Left colon (tissue), 2 donors: ENCODE data around the gene ADARB2. TPM values are rescaled to one million over a fixed set of nuclear protein-coding genes. Genes with fewer than 3 reads are reported as not detected.
"Not testable (repeated sequence)": the region's sequence is repeated elsewhere in the genome, so short reads cannot be mapped to it uniquely, and the experiment has no call there.

ENCODE experiments used
- ATAC-seq: fragments of 200-7000 bp; cut with Tn5 transposase; one replicate; pipeline ENCODE4 v1.9.1; 2020; ENCODE audit warnings: mild to moderate bottlenecking, moderate library complexity
- DNase-seq, 2 donors: peaks; one replicate each; pipeline ENCODE4 v3.0.0-alpha.2; 2020
- intact Hi-C, 2 donors: fragments of 100-400 bp; cut with DNase I in 1 of 2; cut with micrococcal nuclease in 1 of 2; formaldehyde crosslinking; loops; one replicate each; pipeline versions ENCODE4 v1.11.2 to v1.14.0; 2022; cut with DNase I, micrococcal nuclease
- total RNA-seq, 2 donors: library from RNA; stranded (reverse); fragmentation: NEBNext Ultra II Directional; extraction: Animal tissue kit (Norgen Biotek cat#: 25700); gene quantifications; one replicate each; pipeline ENCODE4 v1.2.1, GENCODE V29; 2021
- donor health status: DM: no; HTN: no; CAD: no.
- donor health status: DM: yes; HTN: yes; CAD: no.

ADARB2 gene
- total RNA-seq, 2 donors from 2014 or later: 0.21 to 0.73 TPM

DNA sequence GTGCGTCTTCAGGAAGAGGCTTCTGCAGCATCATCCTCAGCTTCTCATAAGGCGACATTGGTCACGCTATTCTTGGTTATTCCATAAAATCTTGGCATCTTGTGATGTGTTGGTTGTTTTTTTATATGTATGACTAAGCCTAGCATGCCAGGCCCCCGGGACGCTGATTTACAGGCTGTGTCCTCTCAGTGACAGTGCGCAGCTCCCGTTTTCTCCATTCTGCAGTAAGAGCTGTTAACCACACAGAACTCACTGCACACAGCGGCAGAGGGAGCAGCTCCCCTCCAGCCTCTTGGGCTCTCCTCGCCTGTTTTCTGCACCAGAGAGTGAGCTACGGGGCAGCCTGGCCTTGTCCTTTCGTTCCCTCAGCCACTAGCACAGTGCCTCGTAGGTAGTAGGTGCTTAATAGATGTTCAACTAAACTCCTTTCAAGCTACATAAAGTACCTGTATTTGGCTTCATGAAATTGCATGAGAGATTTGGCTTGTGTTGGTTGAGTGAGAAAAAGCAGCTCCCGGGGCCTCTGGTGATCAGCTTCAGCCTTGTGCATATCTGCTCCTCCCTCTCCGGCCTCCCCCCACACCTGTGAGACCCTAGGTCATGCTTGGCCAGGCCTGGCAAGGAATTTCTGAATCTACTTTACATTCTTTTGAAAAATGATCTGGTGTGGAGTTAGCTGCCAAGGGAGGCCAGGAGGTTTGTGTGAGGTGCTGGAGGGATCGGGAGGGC is 564.9 kb downstream of the ADARB2 start:
- intact Hi-C loops: no loop called here
- ATAC-seq (no peak), DNase-seq (no peak)

GRCh38 chr10:1171586-1171985 is 565.7 kb downstream of the ADARB2 start:
- DNase-seq (no peak), ATAC-seq (no peak)
- intact Hi-C loops: no loop called here

DNA sequence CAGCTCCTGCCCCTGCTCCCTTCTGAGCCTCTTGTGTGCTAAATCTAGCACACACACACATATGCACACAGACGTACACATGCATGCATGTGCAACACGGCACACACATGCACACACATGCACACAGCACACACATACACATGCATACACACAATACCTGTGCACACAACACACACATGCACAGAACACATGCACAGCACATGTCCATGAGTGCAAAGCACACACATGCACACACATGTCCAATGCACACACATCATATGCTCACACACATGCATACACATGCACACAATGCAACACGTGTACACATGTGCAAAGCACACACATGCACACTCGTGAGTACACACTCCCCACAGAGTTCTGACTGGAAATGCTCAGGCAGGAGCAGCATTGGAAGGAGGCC is 566.1 kb downstream of the ADARB2 start:
- ATAC-seq (no peak), DNase-seq (no peak)
- intact Hi-C loops: no loop called here

DNA sequence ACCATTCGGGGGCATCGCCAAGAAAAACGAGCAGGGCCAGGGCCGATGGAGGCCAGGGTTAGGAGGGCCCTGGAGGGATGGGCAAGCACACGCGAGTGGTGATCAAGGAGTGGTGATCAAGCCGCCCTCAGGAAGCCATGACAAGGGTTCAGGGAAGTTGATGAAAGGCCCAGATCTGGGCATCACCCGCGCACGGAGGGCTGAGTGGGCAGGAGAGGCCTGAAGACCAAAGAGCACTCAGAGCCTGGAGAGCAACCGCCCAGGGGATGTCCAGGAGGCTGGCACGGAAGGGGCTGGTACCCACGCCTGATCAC is 566.5 kb downstream of the ADARB2 start:
- intact Hi-C loops: no loop called here
- no peak for ATAC-seq
- no peak for DNase-seq

- peak in 1 of 2 donors; percentile 11 for DNase-seq
- intact Hi-C loops: no loop called here
- ATAC-seq: no peak
These were observed 567.1 kb downstream of the ADARB2 start for GRCh38 chr10:1169981-1170866.

GRCh38 chr10:1169186-1169885 is 568.0 kb downstream of the ADARB2 start:
- intact Hi-C loops: no loop called here
- DNase-seq (peak in 1 of 2 donors; percentile 18), ATAC-seq (no peak)

DNA sequence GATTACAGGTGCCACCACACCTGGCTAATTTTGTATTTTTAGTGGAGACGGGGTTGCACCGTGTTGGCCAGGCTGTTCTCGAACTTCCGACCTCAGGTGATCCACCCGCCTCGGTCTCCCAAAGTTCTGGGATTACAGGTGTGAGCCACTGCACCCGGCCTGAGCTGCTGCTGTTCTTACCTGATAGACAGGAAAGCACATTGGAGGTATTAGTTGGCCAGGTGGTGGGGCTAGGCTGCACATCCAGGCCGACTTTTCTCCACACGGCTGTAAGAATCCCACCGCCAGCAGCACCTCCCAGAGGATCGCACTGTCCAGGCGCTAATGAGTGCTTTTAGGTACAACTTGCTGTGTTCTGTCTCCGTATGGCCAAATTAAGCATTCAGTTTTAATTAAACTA is 568.6 kb downstream of the ADARB2 start:
- no peak for ATAC-seq
- DNase-seq: peak in 1 of 2 donors; percentile 5
- intact Hi-C loops: no loop called here

DNA sequence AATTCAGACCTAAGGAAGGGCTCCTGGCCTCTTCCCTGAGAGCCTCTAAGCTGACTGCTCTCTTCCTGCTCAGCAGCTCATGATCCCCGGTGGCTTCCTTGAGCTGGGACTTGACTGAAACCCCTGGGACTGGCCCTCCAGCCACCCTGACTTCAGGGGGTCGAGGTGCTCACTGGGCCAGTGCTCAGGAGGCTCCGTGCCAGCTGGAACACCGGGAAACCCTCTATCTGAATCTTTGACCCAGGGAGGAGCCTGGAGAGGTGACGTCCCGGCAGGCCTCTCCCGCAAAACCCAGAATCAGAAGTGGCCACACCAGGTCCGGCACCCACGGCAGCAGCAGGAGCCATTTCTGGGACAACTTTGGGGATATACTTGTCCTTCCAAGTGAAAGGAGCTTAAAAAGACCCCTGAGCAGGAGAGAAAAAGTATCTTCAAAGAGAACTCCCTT is 570.5 kb downstream of the ADARB2 start:
- DNase-seq (peak in 1 of 2 donors; percentile 12), ATAC-seq (no peak)
- intact Hi-C loops: no loop called here

GRCh38 chr10:1166101-1166827 is 571.1 kb downstream of the ADARB2 start:
- ATAC-seq: no peak
- intact Hi-C loops: no loop called here
- DNase-seq: peak in 1 of 2 donors; percentile 4

DNA sequence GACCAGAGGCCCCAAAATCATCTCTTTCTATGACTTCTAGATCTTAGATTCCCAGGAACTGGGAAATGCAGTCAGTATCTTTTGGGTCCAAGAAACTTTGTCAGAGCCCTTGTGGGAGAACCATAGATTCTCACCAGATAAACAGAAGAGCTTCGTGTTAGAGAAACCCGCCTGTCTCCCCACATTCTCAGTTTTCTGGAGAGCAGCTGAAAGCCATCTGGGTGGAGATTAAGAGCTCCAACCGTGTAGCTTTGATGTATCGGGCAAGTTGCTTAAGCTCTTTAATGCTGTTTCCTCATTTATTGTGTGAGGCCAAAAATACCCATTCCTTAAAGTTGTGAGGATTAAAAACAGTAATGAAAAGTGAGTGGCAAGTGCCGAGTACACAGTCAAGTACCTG is 573.5 kb downstream of the ADARB2 start:
- DNase-seq (no peak), ATAC-seq (no peak)
- intact Hi-C loops: no loop called here

DNA sequence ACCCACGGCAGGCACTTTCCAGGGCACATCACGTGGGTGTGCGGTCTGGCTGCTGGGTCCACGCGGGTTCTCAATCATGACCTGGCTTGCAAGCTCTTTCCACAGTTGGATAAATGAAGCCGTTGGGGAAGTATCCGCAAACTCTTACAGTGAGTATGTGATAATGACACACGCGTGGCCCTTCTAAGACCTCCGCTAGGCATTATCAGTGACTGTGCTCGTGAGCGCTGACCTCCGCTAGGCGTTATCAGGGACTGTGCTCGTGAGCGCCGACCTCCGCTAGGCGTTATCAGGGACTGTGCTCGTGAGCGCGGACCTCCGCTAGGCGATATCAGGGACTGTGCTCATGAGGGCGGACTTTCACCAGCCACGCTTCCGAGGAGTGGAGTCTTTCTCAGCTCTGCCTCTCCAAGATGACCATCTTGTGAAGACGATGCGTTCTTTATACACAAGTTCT is 574.1 kb downstream of the ADARB2 start:
- DNase-seq: peak in 1 of 2 donors; percentile 8
- intact Hi-C loops: no loop called here
- no peak for ATAC-seq

GRCh38 chr10:1162481-1163203 is 574.7 kb downstream of the ADARB2 start:
- intact Hi-C loops: no loop called here
- DNase-seq (peak in 1 of 2 donors; percentile 0), ATAC-seq (no peak)

DNA sequence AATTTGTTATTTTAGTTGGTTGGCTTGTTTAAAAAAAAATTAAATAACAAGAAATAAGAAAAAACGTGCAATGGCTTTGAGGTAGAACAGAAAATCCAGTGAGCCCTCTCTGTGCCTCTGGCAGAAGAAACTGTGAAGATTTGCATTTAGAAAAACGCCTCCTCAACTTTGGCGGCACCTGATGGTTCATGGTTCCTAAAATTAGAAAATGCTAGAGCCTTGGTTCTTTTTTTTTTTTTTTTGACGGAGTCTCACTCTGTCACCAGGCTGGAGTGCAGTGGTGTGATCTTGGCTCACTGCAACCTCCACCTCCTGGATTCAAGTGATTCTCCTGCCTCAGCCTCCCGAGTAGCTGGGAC is 576.0 kb downstream of the ADARB2 start:
- ATAC-seq, DNase-seq, intact Hi-C loops: not testable (repeated sequence)

DNA sequence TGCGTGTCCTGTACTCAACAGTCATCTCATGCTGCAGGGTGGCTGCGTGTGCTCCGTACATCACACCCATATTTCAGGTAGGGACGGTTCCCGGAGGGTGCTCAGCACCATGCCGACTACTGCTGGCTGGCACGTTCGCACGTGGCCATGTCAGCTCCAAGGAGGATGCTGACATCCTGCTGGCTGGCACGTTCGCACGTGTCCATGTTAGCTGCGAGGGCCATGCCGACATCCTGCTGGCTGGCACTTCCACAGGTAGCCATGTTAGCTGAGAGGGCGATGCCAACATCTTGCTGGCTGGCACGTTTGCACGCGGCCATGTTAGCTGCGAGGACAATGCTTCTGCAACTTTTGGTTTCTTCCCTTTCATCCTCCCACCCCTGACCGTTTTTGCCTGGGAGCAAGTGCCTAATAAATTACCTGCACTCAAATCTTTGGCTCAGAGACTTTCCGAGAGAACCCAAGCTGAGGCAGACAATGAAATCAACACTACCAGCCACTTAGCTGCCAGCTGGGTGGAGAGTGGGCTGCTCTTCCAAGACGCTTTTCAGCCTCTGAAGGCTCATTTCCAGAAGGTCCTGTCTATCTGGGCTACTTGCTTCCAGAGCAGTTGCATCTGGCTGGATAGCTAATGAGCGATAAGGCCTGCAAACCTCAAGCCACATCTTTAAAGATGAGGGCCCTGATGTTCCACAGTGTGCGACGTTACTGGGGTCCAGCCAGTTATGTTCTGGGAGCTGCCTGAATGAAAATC is 576.6 kb downstream of the ADARB2 start:
- DNase-seq (no peak), ATAC-seq (no peak)
- intact Hi-C loops: no loop called here

DNA sequence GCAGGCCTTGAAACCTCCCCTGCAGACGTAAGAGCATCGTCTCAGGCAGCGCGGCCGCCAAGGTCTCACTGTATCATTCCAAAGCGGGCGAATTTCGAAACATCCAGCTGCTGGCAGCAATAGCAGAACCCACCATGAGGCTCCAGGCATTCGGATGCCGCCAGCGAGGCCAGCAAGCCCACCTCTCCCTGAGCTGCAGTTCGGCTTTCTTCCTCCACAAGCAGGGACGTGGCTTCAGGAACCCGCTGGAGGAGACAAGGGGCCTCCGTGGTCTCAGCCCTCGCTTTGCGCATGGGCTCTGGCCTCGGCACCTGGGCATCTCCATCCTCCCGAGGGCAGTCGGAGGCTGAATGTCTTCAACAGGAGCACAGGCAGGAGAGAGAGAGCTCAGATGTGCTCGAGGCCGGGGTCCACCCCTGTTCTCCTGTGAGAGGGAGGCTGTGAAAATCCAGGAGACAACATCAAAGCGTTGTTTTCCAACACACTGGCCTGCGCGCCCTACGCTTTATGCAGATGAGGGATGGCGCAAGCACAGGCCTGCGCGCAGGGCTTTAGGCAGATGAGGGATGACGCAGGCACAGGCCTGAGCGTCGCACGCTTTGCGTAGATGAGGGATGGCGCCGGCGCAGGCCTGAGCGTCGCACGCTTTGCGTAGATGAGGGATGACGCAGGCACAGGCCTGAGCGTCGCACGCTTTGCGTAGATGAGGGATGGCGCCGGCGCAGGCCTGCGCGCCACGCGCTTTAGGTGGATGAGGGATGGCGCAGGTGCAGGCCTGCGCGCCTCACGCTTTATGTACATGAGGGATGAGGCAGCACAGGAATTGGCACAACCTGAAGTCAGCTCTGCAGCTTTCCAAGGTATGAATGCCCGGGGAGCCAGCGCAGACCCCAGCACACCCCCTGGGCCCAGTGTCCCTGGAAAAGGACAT is 577.9 kb downstream of the ADARB2 start:
- DNase-seq (no peak), ATAC-seq (no peak)
- intact Hi-C loops: no loop called here

DNA sequence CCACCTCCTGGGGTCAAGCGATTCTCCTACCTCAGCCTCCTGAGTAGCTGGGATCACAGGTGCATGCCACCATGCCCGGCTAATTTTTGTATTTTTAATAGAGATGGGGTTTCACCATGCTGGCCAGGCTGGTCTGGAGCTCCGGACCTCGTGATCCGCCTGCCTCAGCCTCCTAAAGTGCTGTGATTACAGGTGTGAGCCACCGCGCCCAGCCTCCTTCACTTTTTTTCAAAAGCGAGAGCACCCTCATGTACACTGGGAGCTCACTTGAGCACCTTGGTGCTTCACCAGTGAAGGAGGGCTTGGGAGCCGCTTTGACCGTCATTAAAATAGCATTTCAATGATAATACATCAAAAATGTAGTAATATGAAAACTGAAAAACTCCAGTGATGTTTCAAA is 578.8 kb downstream of the ADARB2 start:
- DNase-seq, intact Hi-C loops, ATAC-seq: not testable (repeated sequence)

- DNase-seq (no peak), ATAC-seq (no peak)
- intact Hi-C loops: no loop called here
These were observed 579.3 kb downstream of the ADARB2 start for GRCh38 chr10:1158066-1158465.
